Adrenal gland (tissue), 12 donors: ENCODE results near the gene CD1B. TPM values are rescaled to one million over a fixed set of nuclear protein-coding genes. Genes with fewer than 3 reads are reported as not detected.

Source experiments
- DNase-seq, 7 donors: peaks; one replicate each; pipeline ENCODE4 v3.0.0-alpha.2; 2019 to 2020
- H3K27ac ChIP-seq, 5 donors: fragments of 200-600 bp; sonication (generic) in 4 of 5; 1 replicate in 3 of 5; 2 replicates in 2 of 5; pipeline versions ENCODE4 v1.5.1 to v1.8.0; 2016 to 2020; ENCODE audit warnings: mild to moderate bottlenecking in 1 of 5
- H3K27me3 ChIP-seq: fragments of 200-600 bp; 2 replicates; pipeline ENCODE4 v1.8.0; 2021
- H3K36me3 ChIP-seq, 2 donors: fragments of 200-600 bp; replicated peaks in 1 of 2; 1 replicate in 1 of 2; 2 replicates in 1 of 2; pipeline versions ENCODE4 v1.5.1 to v1.8.0; 2018 to 2022
- H3K4me1 ChIP-seq, 2 donors: fragments of 200-600 bp; replicated peaks in 1 of 2; 1 replicate in 1 of 2; 2 replicates in 1 of 2; pipeline versions ENCODE4 v1.5.1 to v1.8.0; 2018 to 2021
- H3K4me3 ChIP-seq, 4 donors: fragments of 200-600 bp; sonication (generic) in 3 of 4; one replicate each; pipeline ENCODE4 v1.5.1; 2016 to 2018
- H3K9me3 ChIP-seq, 3 donors: fragments of 200-600 bp; sonication (generic) in 1 of 3; replicated peaks in 1 of 3; 1 replicate in 2 of 3; 2 replicates in 1 of 3; pipeline versions ENCODE4 v1.5.1 to v1.8.0; 2016 to 2021
- CTCF ChIP-seq, 6 experiments: fragments of 450-650 bp in 4 of 6; fragments of 200-600 bp in 2 of 6; sonication (generic) in 1 of 6; IDR thresholded peaks; 1 replicate in 5 of 6; 2 replicates in 1 of 6; pipeline versions ENCODE4 v1.5.1 to v1.8.0; 2016 to 2021; ENCODE audit warnings: antibody characterized with exemption in 6 of 6, mild to moderate bottlenecking in 2 of 6, moderate library complexity in 1 of 6
- POLR2A ChIP-seq, 2 donors: fragments of 450-650 bp; IDR thresholded peaks; one replicate each; pipeline ENCODE4 v1.6.1; 2017; ENCODE audit warnings: antibody characterized with exemption in 2 of 2, mild to moderate bottlenecking in 2 of 2, moderate library complexity in 1 of 2
- whole genome bisulfite sequencing, 4 donors: extraction: QIAGEN DNeasy Blood & Tissue Kit in 2 of 4; methylation state at CpG; one replicate each; pipeline versions ENCODE4 v1.1.5 to v1.1.7; 2013 to 2017; 5-methylcytosine and 5-hydroxymethylcytosine counted together
- intact Hi-C, 2 donors: fragments of 100-400 bp; cut with DNase I; formaldehyde crosslinking; loops; one replicate each; pipeline versions ENCODE4 v1.14.1 to v1.15.0; 2022 to 2023
- polyA plus RNA-seq, 3 donors: library from polyadenylated mRNA; stranded (reverse); fragments of 200-250 nt in 2 of 3; fragments of 350-450 nt in 1 of 3; fragmentation: Illumina TruSeq in 1 of 3; extraction: RNeasy Lipid Tissue Mini Kit (QIAGEN cat#74804) in 1 of 3; gene quantifications; one replicate each; pipeline ENCODE4 v1.2.3, GENCODE V29; 2013 to 2014
- total RNA-seq, 9 donors: library from RNA; depleted of rRNA in 4 of 9; stranded (reverse); fragments of >200 nt in 4 of 9; fragments of 120-200 nt in 1 of 9; fragmentation: NEBNext Ultra II Directional in 1 of 9; extraction: Animal tissue kit (Norgen Biotek cat#: 25700) in 1 of 9; gene quantifications; one replicate each; pipeline versions ENCODE4 v1.1.0 to v1.2.4, GENCODE V29; 2013 to 2023
- donor health status: healthy with polysubstance abuse.
- donor health status: Bipolar disorder and iron deficiency.
- donor health status: DM: yes; HTN: yes; CAD: no.
- donor health status: DM: no; HTN: no; CAD: no.
- donor health status: DM: no; HTN: no; CAD: no.
- donor health status: DM: yes; HTN: yes; CAD: no.

Gene CD1B
- total and polyA plus RNA-seq, 12 donors: not detected

DNA sequence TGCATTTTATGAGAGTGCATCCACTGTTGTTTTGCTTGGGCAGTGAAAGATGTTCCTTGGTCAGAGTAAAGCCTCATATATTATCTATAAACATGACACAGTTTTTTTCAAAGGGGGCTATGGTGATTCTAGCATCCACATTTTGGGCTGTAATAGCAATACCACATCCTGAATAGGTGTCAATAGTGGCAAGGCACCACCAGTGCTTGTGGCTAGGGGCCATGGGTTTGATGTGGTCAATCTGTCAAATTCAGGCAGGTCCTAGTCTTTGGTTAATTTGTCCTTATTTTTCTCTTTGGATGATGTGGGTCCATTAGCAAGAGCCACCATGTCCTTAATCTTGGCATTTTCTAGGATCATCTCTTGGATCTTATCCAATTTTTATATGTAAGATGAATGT lies 35.5 kb upstream of the CD1B start:
- no peak for TF ChIP-seq CTCF (IDR thresholded peaks at IDR 0.05)
- no peak for TF ChIP-seq POLR2A (IDR thresholded peaks at IDR 0.05)
- DNase-seq: no peak
- Histone ChIP-seq H3K9me3 (peaks cover 0 to 1% (median 0%) of the 10 kb centered on the region in 3 donors), H3K27ac (no peak overlapping the region), H3K4me3 (no peak overlapping the region), H3K36me3 (no peaks in the 10 kb centered on the region), H3K27me3 (no peaks in the 10 kb centered on the region), H3K4me1 (no peaks in the 10 kb centered on the region)
- intact Hi-C loops: no loop called here

GRCh38 chr1:158362941-158363340 lies 31.6 kb upstream of the CD1B start:
- H3K27me3 ChIP-seq: no peaks in the 10 kb centered on the region
- intact Hi-C loops: no loop called here

DNA sequence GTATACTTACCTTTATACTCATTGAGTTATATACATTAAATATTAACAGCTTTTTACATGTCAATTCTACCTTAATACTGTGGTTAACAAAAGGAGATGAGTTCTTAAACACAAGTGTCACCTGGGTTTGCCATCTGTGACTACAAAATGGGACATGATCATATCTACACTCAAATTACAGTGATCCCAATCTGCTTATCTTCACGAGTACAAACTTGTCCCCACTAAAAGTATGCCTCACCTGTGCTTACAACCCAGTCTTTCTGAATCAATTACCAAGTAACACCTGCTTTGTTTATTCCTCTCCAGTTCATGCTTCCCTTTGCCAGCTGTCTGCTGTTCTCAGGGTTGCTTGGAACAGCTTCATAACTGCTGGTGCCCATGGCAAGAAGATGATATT lies 31.2 kb upstream of the CD1B start:
- H3K4me1 ChIP-seq: no peaks in the 10 kb centered on the region
- H3K27ac ChIP-seq: no peak overlapping the region
- no peak for DNase-seq
- intact Hi-C loops: no loop called here
- WGBS, 4 donors: 29 to 52% (median 45%) methylated on average over 1 of the region's 1 CpG
- H3K27me3 ChIP-seq: no peaks in the 10 kb centered on the region
- TF ChIP-seq POLR2A (IDR thresholded peaks at IDR 0.05) (no peak), CTCF (IDR thresholded peaks at IDR 0.05) (no peak)
- H3K4me3 ChIP-seq: no peak overlapping the region
- H3K36me3 ChIP-seq: no peaks in the 10 kb centered on the region
- no peaks in the 10 kb centered on the region for H3K9me3 ChIP-seq

More at GRCh38 chr1:158362941-158363340, 31.6 kb upstream of the CD1B start:
- Histone ChIP-seq H3K9me3 (no peaks in the 10 kb centered on the region), H3K4me3 (no peak overlapping the region), H3K4me1 (no peaks in the 10 kb centered on the region), H3K36me3 (no peaks in the 10 kb centered on the region), H3K27ac (no peak overlapping the region)
- TF ChIP-seq POLR2A (IDR thresholded peaks at IDR 0.05) (no peak), CTCF (IDR thresholded peaks at IDR 0.05) (no peak)
- no peak for DNase-seq
- 62 to 92% (median 76%) methylated on average over 1 of the region's 1 CpG for WGBS, 4 donors

GRCh38 chr1:158357441-158357840 lies 26.1 kb upstream of the CD1B start:
- Histone ChIP-seq H3K4me3 (no peak overlapping the region), H3K27me3 (no peaks in the 10 kb centered on the region), H3K36me3 (no peaks in the 10 kb centered on the region), H3K27ac (no peak overlapping the region), H3K9me3 (no peaks in the 10 kb centered on the region), H3K4me1 (no peaks in the 10 kb centered on the region)
- intact Hi-C loops: no loop called here
- DNase-seq: no peak
- TF ChIP-seq CTCF (IDR thresholded peaks at IDR 0.05): no peak
- no peak for TF ChIP-seq POLR2A (IDR thresholded peaks at IDR 0.05)
- 59 to 74% (median 66%) methylated on average over 1 of the region's 1 CpG for WGBS, 4 donors
